HPDE6-E6E7 (cell line): ENCODE data around the gene PRDM15.

Experiments used
- DNase-seq: peaks from one replicate; pipeline ENCODE4 v3.0.0; 2011; ENCODE audit warnings: missing footprints; ENCODE audit errors: extremely low spot score

Gene PRDM15

GRCh38 chr21:41840880-41841279 is 38.3 kb downstream of the PRDM15 start:
- DNase-seq = no peak

- no peak for DNase-seq
Measured at GRCh38 chr21:41839387-41840000, 39.6 kb downstream of the PRDM15 start.

- DNase-seq = no peak
Measured at GRCh38 chr21:41837756-41838297, 41.3 kb downstream of the PRDM15 start.

- no peak for DNase-seq
Measured at GRCh38 chr21:41836166-41837015, 42.8 kb downstream of the PRDM15 start.

- DNase-seq = no peak
Measured at GRCh38 chr21:41835711-41836154, 43.4 kb downstream of the PRDM15 start.

GRCh38 chr21:41834926-41835663 is 44.0 kb downstream of the PRDM15 start:
- DNase-seq = no peak

- DNase-seq = no peak
Measured at GRCh38 chr21:41834252-41834925, 44.8 kb downstream of the PRDM15 start.

- DNase-seq = no peak
Measured at GRCh38 chr21:41833497-41834115, 45.5 kb downstream of the PRDM15 start.

GRCh38 chr21:41832596-41833496 is 46.3 kb downstream of the PRDM15 start:
- no peak for DNase-seq

GRCh38 chr21:41831866-41832595 is 47.1 kb downstream of the PRDM15 start:
- DNase-seq = no peak

GRCh38 chr21:41831453-41831831 is 47.7 kb downstream of the PRDM15 start:
- no peak for DNase-seq

GRCh38 chr21:41830764-41831452 is 48.2 kb downstream of the PRDM15 start:
- no peak for DNase-seq

- DNase-seq = no peak
Measured at GRCh38 chr21:41830145-41830707, 48.9 kb downstream of the PRDM15 start.

- DNase-seq = no peak
Measured at GRCh38 chr21:41828884-41829360, 50.2 kb downstream of the PRDM15 start.

- peak; percentile 6 for DNase-seq
Measured at GRCh38 chr21:41827951-41828883, 50.9 kb downstream of the PRDM15 start.

- no peak for DNase-seq
Measured at GRCh38 chr21:41825881-41826280, 53.3 kb downstream of the PRDM15 start.

- DNase-seq = no peak
Measured at GRCh38 chr21:41825216-41825615, 53.9 kb downstream of the PRDM15 start.
